HG02970 (cell line): Measurements from ENCODE around the gene LENG8.

Experiments
- ATAC-seq: cut with Tn5 transposase; IDR thresholded peaks from one replicate; pipeline ENCODE4 v1.9.1; 2021; ENCODE audit warnings: mild to moderate bottlenecking, moderate library complexity, moderate number of reproducible peaks; ENCODE audit not compliant: unreplicated experiment, low FRiP score

The LENG8 gene

GRCh38 chr19:54448774-54449700 lies at the start of gene LENG8:
TSS of gene LENG8 (plus strand) at chr19:54449199. CDS start at chr19:54451345, 2,146 bp downstream.
- peak; percentile 91 for ATAC-seq

GRCh38 chr19:54400913-54401312 lies 48.1 kb upstream of the LENG8 start:
- ATAC-seq, result no peak

- ATAC-seq, result no peak
Measured at GRCh38 chr19:54403054-54403453, 45.9 kb upstream of the LENG8 start.

- ATAC-seq, result no peak
Measured at GRCh38 chr19:54405628-54406027, 43.4 kb upstream of the LENG8 start.

GRCh38 chr19:54407780-54408179 lies 41.2 kb upstream of the LENG8 start:
- ATAC-seq, result no peak

- no peak for ATAC-seq
Measured at GRCh38 chr19:54408456-54409026, 40.5 kb upstream of the LENG8 start.

GRCh38 chr19:54411033-54411432 lies 38.0 kb upstream of the LENG8 start:
- ATAC-seq, result no peak

GRCh38 chr19:54412877-54413276 lies 36.1 kb upstream of the LENG8 start:
- no peak for ATAC-seq

GRCh38 chr19:54414156-54414555 lies 34.8 kb upstream of the LENG8 start:
- no peak for ATAC-seq

GRCh38 chr19:54415208-54415900 lies 33.6 kb upstream of the LENG8 start, which contains the start of gene TTYH1:
TSS of gene TTYH1 (plus strand) at chr19:54415464. CDS start at chr19:54415553, 89 bp downstream.
- no peak for ATAC-seq

GRCh38 chr19:54415901-54416673 lies 32.9 kb upstream of the LENG8 start:
- ATAC-seq, result no peak

- no peak for ATAC-seq
Measured at GRCh38 chr19:54416695-54417491, 32.1 kb upstream of the LENG8 start.

- ATAC-seq, result no peak
Measured at GRCh38 chr19:54418030-54418929, 30.7 kb upstream of the LENG8 start.

GRCh38 chr19:54418930-54419800 lies 29.8 kb upstream of the LENG8 start:
- no peak for ATAC-seq

GRCh38 chr19:54420068-54420382 lies 29.0 kb upstream of the LENG8 start:
- ATAC-seq, result no peak

- no peak for ATAC-seq
Measured at GRCh38 chr19:54420383-54421168, 28.4 kb upstream of the LENG8 start.

GRCh38 chr19:54421169-54421516 lies 27.9 kb upstream of the LENG8 start:
- no peak for ATAC-seq
